GM18951 (cell line): ENCODE data around the gene TBC1D14.

Experiments used
- POLR2A ChIP-seq: IDR thresholded peaks from 4 replicates; pipeline ENCODE4 v1.6.1; 2011; ENCODE audit warnings: mild to moderate bottlenecking; ENCODE audit not compliant: insufficient read length, insufficient read depth; ENCODE audit errors: extremely low read depth
- in situ Hi-C: fragments of 300-500 bp; cut with MboI; formaldehyde crosslinking; loops from one replicate; pipeline ENCODE4 v1.12.0; 2022; ENCODE audit warnings: low sequenced_read_pairs, mixed read lengths, inconsistent platforms; ENCODE audit not compliant: unreplicated experiment

TBC1D14 gene

GRCh38 chr4:7001271-7001670 lies 91.6 kb downstream of the TBC1D14 start:
- in situ Hi-C loops = no loop called here

DNA sequence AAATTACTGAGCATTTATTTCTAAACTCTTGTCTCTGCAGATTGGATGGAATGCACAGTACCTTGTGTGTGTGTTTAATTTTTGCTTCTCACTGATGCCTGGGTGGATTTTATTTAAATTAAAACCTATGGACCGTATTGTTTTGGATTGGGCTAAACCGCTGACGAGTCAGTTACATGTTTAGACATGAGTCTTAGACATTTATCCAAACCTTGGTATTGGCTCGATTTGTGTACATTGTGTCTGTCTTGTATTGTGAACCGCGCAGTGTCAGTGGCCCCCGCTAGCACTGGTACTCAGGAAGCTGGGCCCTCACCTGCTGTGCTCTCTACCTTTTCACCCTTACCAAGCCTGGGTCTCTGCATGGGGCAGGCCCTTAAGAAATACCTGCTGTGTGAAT lies 92.7 kb downstream of the TBC1D14 start:
- TF ChIP-seq POLR2A = no peak
- in situ Hi-C loops = no loop called here

More at GRCh38 chr4:7001271-7001670, 91.6 kb downstream of the TBC1D14 start:
- no peak for TF ChIP-seq POLR2A

- in situ Hi-C loops = no loop called here
- TF ChIP-seq POLR2A = no peak
Measured at GRCh38 chr4:7003176-7003878, 93.7 kb downstream of the TBC1D14 start.

GRCh38 chr4:7003879-7004240 lies 94.2 kb downstream of the TBC1D14 start:
- in situ Hi-C loops = no loop called here
- no peak for TF ChIP-seq POLR2A

- in situ Hi-C loops = no loop called here
- no peak for TF ChIP-seq POLR2A
Measured at GRCh38 chr4:7004331-7004730, 94.7 kb downstream of the TBC1D14 start.

- in situ Hi-C loops = no loop called here
Measured at GRCh38 chr4:7005571-7005970, 95.9 kb downstream of the TBC1D14 start.

DNA sequence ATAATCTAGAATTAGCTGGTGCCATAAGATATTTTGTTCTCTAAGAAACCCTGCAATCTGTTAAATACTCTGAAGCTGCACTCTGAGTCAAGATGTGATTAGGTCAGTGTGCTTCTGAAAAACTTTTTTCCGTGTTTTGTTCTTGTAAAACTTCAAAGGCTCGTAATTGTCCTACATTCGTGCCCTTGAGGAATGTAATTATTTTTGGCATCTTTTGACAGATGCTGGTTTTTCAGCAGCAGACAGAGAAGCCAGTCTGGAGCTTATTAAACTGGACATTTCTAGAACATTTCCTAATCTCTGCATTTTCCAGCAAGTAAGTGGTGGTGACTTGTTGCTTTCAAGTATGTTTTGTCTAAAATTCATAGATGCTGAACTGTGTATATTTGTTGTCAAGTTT lies 96.8 kb downstream of the TBC1D14 start:
- in situ Hi-C loops = no loop called here
- TF ChIP-seq POLR2A = no peak

More at GRCh38 chr4:7005571-7005970, 95.9 kb downstream of the TBC1D14 start:
- no peak for TF ChIP-seq POLR2A

DNA sequence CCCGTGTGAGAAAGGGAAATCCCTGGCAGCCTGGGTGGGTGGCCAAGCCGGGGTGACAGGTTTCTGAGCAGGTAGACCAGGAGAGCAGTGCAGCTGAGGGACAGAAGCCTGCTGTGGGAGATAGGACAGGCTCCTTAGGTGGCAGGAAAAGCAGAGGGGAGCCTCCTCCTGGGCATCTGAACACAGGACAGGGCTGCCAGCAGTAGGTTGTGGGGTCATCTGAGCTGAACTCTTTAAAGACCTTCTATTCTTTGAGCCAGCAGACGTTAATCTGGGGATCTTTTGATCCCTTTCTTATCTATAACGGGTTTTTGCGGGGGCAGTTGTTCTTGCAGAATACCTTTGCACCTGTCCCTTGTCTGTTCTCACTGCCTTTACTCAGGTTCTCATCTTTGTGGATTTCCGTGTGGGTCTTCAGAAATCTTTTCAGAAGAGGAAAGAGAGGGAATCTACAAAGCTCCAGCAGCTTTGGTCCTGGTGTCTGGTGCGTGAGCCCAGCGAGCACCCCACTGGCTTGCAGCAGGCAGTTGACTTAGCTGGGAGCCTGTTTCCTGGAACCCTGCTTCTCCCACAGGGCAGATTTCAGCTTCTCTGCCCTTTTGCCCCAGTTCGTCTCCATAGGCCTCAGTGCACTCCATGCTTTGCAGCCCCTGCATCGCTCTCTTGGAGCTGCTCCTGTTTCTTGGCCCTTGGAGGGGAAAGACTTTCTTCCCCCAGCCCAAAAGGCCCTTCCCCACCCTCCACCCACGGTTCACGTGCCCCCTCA lies 97.7 kb downstream of the TBC1D14 start:
- no peak for TF ChIP-seq POLR2A
- in situ Hi-C loops = no loop called here

GRCh38 chr4:7007944-7008343 lies 98.3 kb downstream of the TBC1D14 start:
- TF ChIP-seq POLR2A = no peak
- in situ Hi-C loops = no loop called here

DNA sequence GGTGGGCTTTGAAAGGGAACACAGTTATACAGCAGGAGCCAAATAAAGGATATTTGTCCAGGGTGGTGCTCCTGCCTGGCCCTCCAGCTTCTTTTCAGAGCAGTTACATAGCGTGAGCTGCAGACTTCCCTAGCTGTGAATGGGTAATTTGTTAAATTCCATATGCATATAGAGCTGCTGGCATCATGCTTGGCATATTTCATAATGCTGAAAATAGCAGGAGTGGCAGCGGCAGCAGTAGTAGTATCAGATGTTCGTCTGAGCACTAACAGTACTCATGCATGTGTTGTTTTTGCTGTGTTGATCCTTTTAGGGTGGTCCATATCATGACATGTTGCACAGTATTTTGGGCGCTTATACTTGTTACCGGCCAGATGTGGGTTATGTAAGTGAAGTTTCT lies 99.9 kb downstream of the TBC1D14 start:
- no peak for TF ChIP-seq POLR2A
- in situ Hi-C loops = no loop called here

- TF ChIP-seq POLR2A = no peak
- in situ Hi-C loops = no loop called here
Measured at GRCh38 chr4:7013175-7013574, 103.5 kb downstream of the TBC1D14 start.

- in situ Hi-C loops = no loop called here
- no peak for TF ChIP-seq POLR2A
Measured at GRCh38 chr4:7014815-7015214, 105.2 kb downstream of the TBC1D14 start.

GRCh38 chr4:7015383-7016035 lies 105.9 kb downstream of the TBC1D14 start:
- in situ Hi-C loops = no loop called here
- no peak for TF ChIP-seq POLR2A
